ENCODE results near the gene ZNF652. TPM values are rescaled to one million over a fixed set of nuclear protein-coding genes. Genes with fewer than 3 reads are reported as not detected.
A peak's percentile ranks its signal among the peaks of the same experiment; 100 is the strongest.

The ZNF652 gene
- total RNA-seq, 1 donor from 2014 or later = 26.8 TPM

DNA sequence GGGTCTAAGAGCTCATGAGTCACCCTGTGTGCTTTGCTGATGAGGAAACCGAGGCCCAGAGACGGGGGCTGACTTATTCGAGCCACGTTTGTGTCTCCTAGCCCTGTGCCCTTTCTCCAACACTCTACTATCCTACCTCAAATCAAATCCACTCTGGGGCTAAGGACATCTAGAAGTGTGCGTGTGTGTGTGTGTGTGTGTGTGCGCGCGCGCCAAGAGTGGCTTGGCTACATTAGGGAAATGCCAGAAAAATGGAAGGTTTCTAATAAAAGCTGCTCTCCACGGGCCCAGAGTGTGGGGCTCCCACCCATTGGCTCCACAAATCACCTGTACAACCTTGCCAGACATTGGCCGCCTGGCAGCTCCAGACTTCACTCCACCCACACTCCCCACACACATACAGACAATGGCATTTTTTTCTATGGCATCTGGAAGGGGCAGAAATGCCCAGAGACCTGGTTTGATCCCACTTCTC is 101.2 kb downstream of the ZNF652 start:
- H3K9me3 ChIP-seq (ENCODE audit: insufficient read depth, low read depth, low read length) = no peaks in the 10 kb centered on the region
- Mint-ChIP-seq H3K27ac (ENCODE audit: unreplicated experiment) (peak overlapping the region; percentile 70), H3K4me3 (ENCODE audit: unreplicated experiment) (peak overlapping the region; percentile 17), H3K27me3 (ENCODE audit: low read depth, unreplicated experiment) (peaks cover 1% of the 10 kb centered on the region), H3K36me3 (ENCODE audit: low read depth, unreplicated experiment) (no peaks in the 10 kb centered on the region), H3K4me1 (ENCODE audit: low read depth, unreplicated experiment) (peaks cover 3% of the 10 kb centered on the region), H3K9me3 (ENCODE audit: unreplicated experiment) (no peaks in the 10 kb centered on the region)
- H3K27ac ChIP-seq (ENCODE audit: low read depth, low read length) = peak overlapping the region; percentile 58
- no peaks in the 10 kb centered on the region for H3K27me3 ChIP-seq (ENCODE audit: insufficient read depth, low read length)
- H3K4me1 ChIP-seq (ENCODE audit: insufficient read depth, low read length) = peaks cover 18% of the 10 kb centered on the region
- peak overlapping the region; percentile 53 for H3K4me3 ChIP-seq (ENCODE audit: insufficient read depth, low read depth, low read length)
- H4K20me1 ChIP-seq (ENCODE audit: insufficient read depth, low read length) = no peaks in the 10 kb centered on the region
- H3K79me2 ChIP-seq (ENCODE audit: insufficient read depth, low read length) = no peaks in the 10 kb centered on the region
- H3K36me3 ChIP-seq (ENCODE audit: insufficient read depth, low read length) = no peaks in the 10 kb centered on the region
- H3K4me2 ChIP-seq (ENCODE audit: low read length) = peak overlapping the region; percentile 86
- peak overlapping the region; percentile 78 for H3K9ac ChIP-seq (ENCODE audit: low read length)
- peak; percentile 84 for DNase-seq (ENCODE audit: low read depth)
- TF ChIP-seq EZH2 (IDR thresholded peaks at IDR 0.05; ENCODE audit: insufficient read depth, low read length) = no peak
- TF ChIP-seq CTCF (IDR thresholded peaks at IDR 0.05; ENCODE audit: insufficient read depth, low read depth, low read length) = no peak
- no peak for FAIRE-seq
- peak overlapping the region; percentile 90 for H2AFZ ChIP-seq (ENCODE audit: low read depth, low read length)

GRCh38 chr17:49260011-49260816 is 101.8 kb downstream of the ZNF652 start:
- peaks cover 1% of the 10 kb centered on the region for H3K27me3 Mint-ChIP-seq (ENCODE audit: low read depth, unreplicated experiment)
- Histone ChIP-seq H3K4me2 (ENCODE audit: low read length) (peak overlapping the region; percentile 86), H3K27ac (ENCODE audit: low read depth, low read length) (peak overlapping the region; percentile 58), H3K4me3 (ENCODE audit: insufficient read depth, low read depth, low read length) (peak overlapping the region; percentile 53), H3K36me3 (ENCODE audit: insufficient read depth, low read length) (no peaks in the 10 kb centered on the region), H3K9me3 (ENCODE audit: insufficient read depth, low read depth, low read length) (no peaks in the 10 kb centered on the region), H3K9ac (ENCODE audit: low read length) (peak overlapping the region; percentile 78), H3K27me3 (ENCODE audit: insufficient read depth, low read length) (no peaks in the 10 kb centered on the region), H2AFZ (ENCODE audit: low read depth, low read length) (peak overlapping the region; percentile 90), H3K4me1 (ENCODE audit: insufficient read depth, low read length) (peaks cover 18% of the 10 kb centered on the region), H4K20me1 (ENCODE audit: insufficient read depth, low read length) (no peaks in the 10 kb centered on the region), H3K79me2 (ENCODE audit: insufficient read depth, low read length) (no peaks in the 10 kb centered on the region)
- H3K4me1 Mint-ChIP-seq (ENCODE audit: low read depth, unreplicated experiment) = peaks cover 3% of the 10 kb centered on the region
- DNase-seq (ENCODE audit: low read depth) = peak; percentile 39
- TF ChIP-seq EZH2 (IDR thresholded peaks at IDR 0.05; ENCODE audit: insufficient read depth, low read length) = no peak
- TF ChIP-seq CTCF (IDR thresholded peaks at IDR 0.05; ENCODE audit: insufficient read depth, low read depth, low read length) = no peak
- no peaks in the 10 kb centered on the region for H3K9me3 Mint-ChIP-seq (ENCODE audit: unreplicated experiment)
- H3K27ac Mint-ChIP-seq (ENCODE audit: unreplicated experiment) = peak overlapping the region; percentile 90
- no peaks in the 10 kb centered on the region for H3K36me3 Mint-ChIP-seq (ENCODE audit: low read depth, unreplicated experiment)
- no peak for FAIRE-seq
- peak overlapping the region; percentile 68 for H3K4me3 Mint-ChIP-seq (ENCODE audit: unreplicated experiment)

GRCh38 chr17:49259663-49260010 is 102.4 kb downstream of the ZNF652 start:
- Histone ChIP-seq H3K4me2 (ENCODE audit: low read length) (peak overlapping the region; percentile 86), H3K9ac (ENCODE audit: low read length) (peak overlapping the region; percentile 78), H3K36me3 (ENCODE audit: insufficient read depth, low read length) (no peaks in the 10 kb centered on the region), H2AFZ (ENCODE audit: low read depth, low read length) (peak overlapping the region; percentile 90), H4K20me1 (ENCODE audit: insufficient read depth, low read length) (no peaks in the 10 kb centered on the region), H3K27me3 (ENCODE audit: insufficient read depth, low read length) (no peaks in the 10 kb centered on the region), H3K4me3 (ENCODE audit: insufficient read depth, low read depth, low read length) (peak overlapping the region; percentile 53), H3K9me3 (ENCODE audit: insufficient read depth, low read depth, low read length) (no peaks in the 10 kb centered on the region), H3K27ac (ENCODE audit: low read depth, low read length) (peak overlapping the region; percentile 58), H3K79me2 (ENCODE audit: insufficient read depth, low read length) (no peaks in the 10 kb centered on the region), H3K4me1 (ENCODE audit: insufficient read depth, low read length) (peaks cover 18% of the 10 kb centered on the region)
- Mint-ChIP-seq H3K9me3 (ENCODE audit: unreplicated experiment) (no peaks in the 10 kb centered on the region), H3K27ac (ENCODE audit: unreplicated experiment) (peak overlapping the region; percentile 90), H3K27me3 (ENCODE audit: low read depth, unreplicated experiment) (peaks cover 1% of the 10 kb centered on the region), H3K36me3 (ENCODE audit: low read depth, unreplicated experiment) (no peaks in the 10 kb centered on the region), H3K4me3 (ENCODE audit: unreplicated experiment) (no peak overlapping the region), H3K4me1 (ENCODE audit: low read depth, unreplicated experiment) (peaks cover 3% of the 10 kb centered on the region)
- no peak for FAIRE-seq
- TF ChIP-seq EZH2 (IDR thresholded peaks at IDR 0.05; ENCODE audit: insufficient read depth, low read length) = no peak
- no peak for TF ChIP-seq CTCF (IDR thresholded peaks at IDR 0.05; ENCODE audit: insufficient read depth, low read depth, low read length)
- no peak for DNase-seq (ENCODE audit: low read depth)

Data from astrocyte (in vitro differentiated cells and primary cell).